Lower lobe of right lung (tissue), 2 donors: ENCODE measurements around the gene ABCC4. TPM values are rescaled to one million over a fixed set of nuclear protein-coding genes. Genes with fewer than 3 reads are reported as not detected.
A peak's percentile ranks its signal among the peaks of the same experiment; 100 is the strongest.

Experiments
- ATAC-seq, 2 donors: fragments of 200-7000 bp; cut with Tn5 transposase; one replicate each; pipeline ENCODE4 v1.9.1; 2020 to 2022; ENCODE audit warnings: mild to moderate bottlenecking in 2 of 2, moderate library complexity in 2 of 2
- DNase-seq: peaks from one replicate; pipeline ENCODE4 v3.0.0-alpha.2; 2020
- H3K27ac ChIP-seq: fragments of 200-600 bp; one replicate; pipeline ENCODE4 v1.8.0; 2022
- H3K27me3 ChIP-seq: fragments of 200-600 bp; one replicate; pipeline ENCODE4 v1.8.0; 2022; ENCODE audit warnings: low read depth
- H3K36me3 ChIP-seq: fragments of 200-600 bp; one replicate; pipeline ENCODE4 v1.8.0; 2022; ENCODE audit warnings: mild to moderate bottlenecking
- H3K4me1 ChIP-seq: fragments of 200-600 bp; one replicate; pipeline ENCODE4 v1.8.0; 2022
- H3K4me3 ChIP-seq: fragments of 200-600 bp; one replicate; pipeline ENCODE4 v1.8.0; 2022; ENCODE audit warnings: mild to moderate bottlenecking
- H3K9me3 ChIP-seq: fragments of 200-600 bp; one replicate; pipeline ENCODE4 v1.8.0; 2022
- CTCF ChIP-seq: fragments of 200-600 bp; IDR thresholded peaks from one replicate; pipeline ENCODE4 v1.8.0; 2022; ENCODE audit warnings: antibody characterized with exemption, mild to moderate bottlenecking
- intact Hi-C: fragments of 100-400 bp; cut with DNase I; formaldehyde crosslinking; loops from one replicate; pipeline ENCODE4 v1.11.0; 2022
- total RNA-seq: library from RNA; stranded (reverse); fragmentation: NEBNext Ultra II Directional; extraction: Animal tissue kit (Norgen Biotek cat#: 25700); gene quantifications from one replicate; pipeline ENCODE4 v1.2.1, GENCODE V29; 2021
- donor health status: DM: no; HTN: yes; CAD: no; lungs with severe emphysema.

ABCC4 gene
- total RNA-seq, 1 donor from 2014 or later = 32.2 TPM

GRCh38 chr13:95124959-95125358 is 176.3 kb downstream of the ABCC4 start:
- no peak for TF ChIP-seq CTCF
- DNase-seq (no peak), ATAC-seq (no peak)
- no peaks in the 10 kb centered on the region for H3K27me3 ChIP-seq
- intact Hi-C loops = no loop called here
- no peaks in the 10 kb centered on the region for H3K4me1 ChIP-seq
- no peak overlapping the region for H3K4me3 ChIP-seq
- H3K36me3 ChIP-seq = no peaks in the 10 kb centered on the region
- no peak overlapping the region for H3K27ac ChIP-seq
- no peaks in the 10 kb centered on the region for H3K9me3 ChIP-seq

GRCh38 chr13:95123726-95124125 is 177.5 kb downstream of the ABCC4 start:
- no peak for TF ChIP-seq CTCF
- intact Hi-C loops = no loop called here
- no peaks in the 10 kb centered on the region for H3K27me3 ChIP-seq
- DNase-seq (no peak), ATAC-seq (no peak)
- H3K9me3 ChIP-seq = no peaks in the 10 kb centered on the region
- no peaks in the 10 kb centered on the region for H3K36me3 ChIP-seq
- no peaks in the 10 kb centered on the region for H3K4me1 ChIP-seq
- no peak overlapping the region for H3K4me3 ChIP-seq
- H3K27ac ChIP-seq = no peak overlapping the region

GRCh38 chr13:95122063-95122462 is 179.2 kb downstream of the ABCC4 start:
- ATAC-seq (no peak), DNase-seq (no peak)
- TF ChIP-seq CTCF = no peak
- no peaks in the 10 kb centered on the region for H3K9me3 ChIP-seq
- H3K4me3 ChIP-seq = no peak overlapping the region
- intact Hi-C loops = no loop called here
- no peak overlapping the region for H3K27ac ChIP-seq
- H3K4me1 ChIP-seq = no peaks in the 10 kb centered on the region
- no peaks in the 10 kb centered on the region for H3K36me3 ChIP-seq
- no peaks in the 10 kb centered on the region for H3K27me3 ChIP-seq

- Histone ChIP-seq H3K4me3 (no peak overlapping the region), H3K4me1 (no peaks in the 10 kb centered on the region), H3K9me3 (no peaks in the 10 kb centered on the region), H3K27ac (no peak overlapping the region), H3K27me3 (no peaks in the 10 kb centered on the region), H3K36me3 (no peaks in the 10 kb centered on the region)
- DNase-seq (no peak), ATAC-seq (no peak)
- TF ChIP-seq CTCF = no peak
- intact Hi-C loops = no loop called here
Measured at GRCh38 chr13:95121516-95121915, 179.7 kb downstream of the ABCC4 start.

- Histone ChIP-seq H3K27ac (no peak overlapping the region), H3K4me1 (no peaks in the 10 kb centered on the region), H3K9me3 (no peaks in the 10 kb centered on the region), H3K27me3 (no peaks in the 10 kb centered on the region), H3K36me3 (no peaks in the 10 kb centered on the region), H3K4me3 (no peak overlapping the region)
- ATAC-seq (peak in 1 of 2 donors; percentile 31), DNase-seq (no peak)
- intact Hi-C loops = no loop called here
- no peak for TF ChIP-seq CTCF
Measured at GRCh38 chr13:95120650-95121049, 180.6 kb downstream of the ABCC4 start.
